Activated B cell treated with CpG ODN at 0.5 μM for 24 hours (primary cell): Measurements from ENCODE around the gene DLG2. TPM values are rescaled to one million over a fixed set of nuclear protein-coding genes. Genes with fewer than 3 reads are reported as not detected.

Experiments used
- ATAC-seq: fragments of 200-7000 bp; cut with Tn5 transposase; one replicate; pipeline ENCODE4 v1.10.0; 2021; ENCODE audit warnings: low read depth, mild to moderate bottlenecking, moderate library complexity
- CTCF ChIA-PET: fragments of 350-600 bp; sonication (Branson Sonifier 250); formaldehyde crosslinking; loops from one replicate; lab custom pipeline; 2021; ENCODE audit warnings: antibody characterized with exemption; lab: Charles Lee
- POLR2A ChIA-PET: fragments of 350-600 bp; sonication (Branson Sonifier 250); formaldehyde crosslinking; loops from one replicate; lab custom pipeline; 2021; ENCODE audit warnings: antibody characterized with exemption; lab: Charles Lee
- DNase-seq: peaks from one replicate; pipeline ENCODE4 v3.0.0; 2022
- H3K27ac Mint-ChIP-seq: one replicate; pipeline ENCODE4 v1.8.0; 2020; ENCODE audit warnings: mixed read lengths
- H3K27me3 Mint-ChIP-seq: one replicate; pipeline ENCODE4 v1.8.0; 2021; ENCODE audit warnings: mixed read lengths
- H3K36me3 Mint-ChIP-seq: one replicate; pipeline ENCODE4 v1.8.0; 2021; ENCODE audit warnings: low read depth, mixed read lengths
- H3K4me1 Mint-ChIP-seq: one replicate; pipeline ENCODE4 v1.8.0; 2021; ENCODE audit warnings: mixed read lengths
- H3K4me3 Mint-ChIP-seq: one replicate; pipeline ENCODE4 v1.8.0; 2020; ENCODE audit warnings: mild to moderate bottlenecking, mixed read lengths
- H3K9me3 Mint-ChIP-seq: one replicate; pipeline ENCODE4 v1.8.0; 2020; ENCODE audit warnings: mixed read lengths
- CTCF ChIP-seq: fragments of 200-600 bp; IDR thresholded peaks from one replicate; pipeline ENCODE4 v1.8.0; 2022; ENCODE audit warnings: antibody characterized with exemption, mild to moderate bottlenecking
- intact Hi-C: fragments of 100-400 bp; cut with micrococcal nuclease; formaldehyde crosslinking; loops from one replicate; pipeline ENCODE4 v1.15.1; 2024
- total RNA-seq: library from RNA; stranded (reverse); gene quantifications from 2 replicates; pipeline ENCODE4 v1.2.3, GENCODE V29; 2022

Gene DLG2
- total RNA-seq, 1 donor from 2014 or later, result 2.7 TPM

- H3K27me3 Mint-ChIP-seq, result peaks cover 5% of the 10 kb centered on the region
- TF ChIP-seq CTCF, result no peak
- ATAC-seq (peak; percentile 45), DNase-seq (no peak)
- H3K4me3 Mint-ChIP-seq, result no peak overlapping the region
- intact Hi-C loops, result loop anchor here (2.0 to 5.0 kb wide), 2 partner anchors 554 to 737 kb away; no protein-coding TSS in a partner anchor
- CTCF ChIA-PET, result interaction anchor here (1.0 to 3.0 kb wide), 9 partner anchors 8 to 1111 kb away, joined by 3 to 13 read pairs (median 5); no protein-coding TSS in a partner anchor
- no peaks in the 10 kb centered on the region for H3K36me3 Mint-ChIP-seq
- POLR2A ChIA-PET, result no interaction called here
- H3K9me3 Mint-ChIP-seq, result no peaks in the 10 kb centered on the region
- H3K27ac Mint-ChIP-seq, result no peak overlapping the region
- peaks cover 2% of the 10 kb centered on the region for H3K4me1 Mint-ChIP-seq
These were observed 1799.1 kb downstream of the DLG2 start for GRCh38 chr11:83827940-83828554.

- H3K27me3 Mint-ChIP-seq, result peaks cover 5% of the 10 kb centered on the region
- POLR2A ChIA-PET, result no interaction called here
- CTCF ChIA-PET, result interaction anchor here (1.0 to 3.0 kb wide), 9 partner anchors 9 to 1111 kb away, joined by 3 to 13 read pairs (median 5); no protein-coding TSS in a partner anchor
- peaks cover 2% of the 10 kb centered on the region for H3K4me1 Mint-ChIP-seq
- H3K36me3 Mint-ChIP-seq, result no peaks in the 10 kb centered on the region
- no peak for DNase-seq
- intact Hi-C loops, result loop anchor here (5.0 kb wide), 1 partner anchor 555 kb away; no protein-coding TSS in a partner anchor
- no peak overlapping the region for H3K27ac Mint-ChIP-seq
- TF ChIP-seq CTCF, result no peak
- no peaks in the 10 kb centered on the region for H3K9me3 Mint-ChIP-seq
- H3K4me3 Mint-ChIP-seq, result no peak overlapping the region
- ATAC-seq, result no peak
These were observed 1799.6 kb downstream of the DLG2 start for GRCh38 chr11:83827520-83827919.

- Mint-ChIP-seq H3K36me3 (no peaks in the 10 kb centered on the region), H3K4me1 (peaks cover 2% of the 10 kb centered on the region), H3K27ac (no peak overlapping the region), H3K27me3 (peaks cover 5% of the 10 kb centered on the region), H3K4me3 (no peak overlapping the region), H3K9me3 (no peaks in the 10 kb centered on the region)
- CTCF ChIA-PET, result interaction anchor here (0.6 to 3.0 kb wide), 3 partner anchors 10 to 944 kb away, joined by 3 to 13 read pairs (median 8); no protein-coding TSS in a partner anchor
- DNase-seq, result no peak
- no peak for ATAC-seq
- POLR2A ChIA-PET, result no interaction called here
- intact Hi-C loops, result loop anchor here (5.0 kb wide), 1 partner anchor 556 kb away; no protein-coding TSS in a partner anchor
- no peak for TF ChIP-seq CTCF
These were observed 1801.1 kb downstream of the DLG2 start for GRCh38 chr11:83826078-83826477.

- peaks cover 2% of the 10 kb centered on the region for H3K4me1 Mint-ChIP-seq
- H3K27me3 Mint-ChIP-seq, result peaks cover 5% of the 10 kb centered on the region
- no peak for TF ChIP-seq CTCF
- ChIA-PET CTCF (interaction anchor here (0.9 to 1.3 kb wide), 2 partner anchors 742 to 1104 kb away, joined by 3 read pairs; no protein-coding TSS in a partner anchor), POLR2A (no interaction called here)
- no peak overlapping the region for H3K27ac Mint-ChIP-seq
- no peaks in the 10 kb centered on the region for H3K9me3 Mint-ChIP-seq
- DNase-seq (no peak), ATAC-seq (no peak)
- no peaks in the 10 kb centered on the region for H3K36me3 Mint-ChIP-seq
- intact Hi-C loops, result no loop called here
- no peak overlapping the region for H3K4me3 Mint-ChIP-seq
These were observed 1803.6 kb downstream of the DLG2 start for GRCh38 chr11:83823461-83824025.

- CTCF ChIA-PET, result interaction anchor here (0.6 to 7.1 kb wide), 7 partner anchors 17 to 1139 kb away, joined by 3 to 61 read pairs (median 6); no protein-coding TSS in a partner anchor
- no peak overlapping the region for H3K27ac Mint-ChIP-seq
These were observed 1807.1 kb downstream of the DLG2 start for GRCh38 chr11:83819931-83820549.

More at GRCh38 chr11:83819931-83820549, 1807.1 kb downstream of the DLG2 start:
- ATAC-seq (no peak), DNase-seq (no peak)
- no peaks in the 10 kb centered on the region for H3K36me3 Mint-ChIP-seq
- POLR2A ChIA-PET, result no interaction called here
- no peak for TF ChIP-seq CTCF
- H3K4me3 Mint-ChIP-seq, result no peak overlapping the region
- H3K9me3 Mint-ChIP-seq, result no peaks in the 10 kb centered on the region
- no peaks in the 10 kb centered on the region for H3K4me1 Mint-ChIP-seq
- intact Hi-C loops, result loop anchor here (1.0 kb wide), 5 partner anchors 527 to 1138 kb away; no protein-coding TSS in a partner anchor
- peaks cover 9% of the 10 kb centered on the region for H3K27me3 Mint-ChIP-seq
